Activated CD4-positive, alpha-beta T cell treated with anti-CD3 and anti-CD28 coated beads, Interleukin-2, amount 50 U/mL, for 4 hours (primary cell): ENCODE results near the gene ARHGEF26.
A peak's percentile ranks its signal among the peaks of the same experiment; 100 is the strongest.
"Not testable (repeated sequence)": the region's sequence is repeated elsewhere in the genome, so short reads cannot be mapped to it uniquely, and the experiment has no call there.

ENCODE experiments used
- DNase-seq, 2 experiments: peaks; one replicate each; pipeline ENCODE4 v3.0.0-alpha.2; 2020

Gene ARHGEF26, protein sequence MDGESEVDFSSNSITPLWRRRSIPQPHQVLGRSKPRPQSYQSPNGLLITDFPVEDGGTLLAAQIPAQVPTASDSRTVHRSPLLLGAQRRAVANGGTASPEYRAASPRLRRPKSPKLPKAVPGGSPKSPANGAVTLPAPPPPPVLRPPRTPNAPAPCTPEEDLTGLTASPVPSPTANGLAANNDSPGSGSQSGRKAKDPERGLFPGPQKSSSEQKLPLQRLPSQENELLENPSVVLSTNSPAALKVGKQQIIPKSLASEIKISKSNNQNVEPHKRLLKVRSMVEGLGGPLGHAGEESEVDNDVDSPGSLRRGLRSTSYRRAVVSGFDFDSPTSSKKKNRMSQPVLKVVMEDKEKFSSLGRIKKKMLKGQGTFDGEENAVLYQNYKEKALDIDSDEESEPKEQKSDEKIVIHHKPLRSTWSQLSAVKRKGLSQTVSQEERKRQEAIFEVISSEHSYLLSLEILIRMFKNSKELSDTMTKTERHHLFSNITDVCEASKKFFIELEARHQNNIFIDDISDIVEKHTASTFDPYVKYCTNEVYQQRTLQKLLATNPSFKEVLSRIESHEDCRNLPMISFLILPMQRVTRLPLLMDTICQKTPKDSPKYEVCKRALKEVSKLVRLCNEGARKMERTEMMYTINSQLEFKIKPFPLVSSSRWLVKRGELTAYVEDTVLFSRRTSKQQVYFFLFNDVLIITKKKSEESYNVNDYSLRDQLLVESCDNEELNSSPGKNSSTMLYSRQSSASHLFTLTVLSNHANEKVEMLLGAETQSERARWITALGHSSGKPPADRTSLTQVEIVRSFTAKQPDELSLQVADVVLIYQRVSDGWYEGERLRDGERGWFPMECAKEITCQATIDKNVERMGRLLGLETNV

DNA sequence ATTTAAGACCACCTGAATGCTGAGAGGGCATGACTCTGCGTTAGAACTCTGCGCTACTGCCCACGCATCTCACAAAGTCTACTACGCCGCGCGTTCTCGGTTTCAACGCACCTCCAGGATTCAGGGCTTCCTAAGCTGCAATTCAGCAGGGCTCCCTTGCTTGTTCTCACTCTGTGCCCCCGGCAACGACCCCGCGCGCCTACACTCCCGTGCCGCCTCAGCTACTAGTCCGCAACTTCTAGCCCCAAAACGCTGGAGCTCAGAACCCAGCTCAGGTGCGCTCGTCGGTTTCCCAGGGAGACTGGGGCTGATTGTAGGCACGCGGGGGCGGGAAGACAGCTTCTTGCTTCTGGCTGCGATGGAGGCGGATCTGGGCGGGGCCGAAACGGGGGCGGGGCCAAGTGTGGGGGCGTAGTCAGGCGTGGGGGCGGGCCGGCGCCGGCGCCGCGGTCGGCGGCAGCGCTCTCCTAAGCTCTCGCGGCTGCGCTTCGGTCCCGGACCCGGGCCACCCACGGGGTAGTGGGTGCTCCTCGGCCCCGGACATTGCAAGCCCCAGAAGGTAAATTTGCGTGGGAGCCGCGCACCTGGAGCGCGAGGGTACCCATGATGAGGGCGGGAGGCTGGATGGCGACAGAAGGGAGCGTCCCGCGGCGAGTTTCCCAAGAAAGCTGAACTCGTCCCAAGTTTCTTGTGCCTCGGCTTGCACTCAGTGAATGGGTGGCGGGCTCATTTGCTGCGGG is at the start of gene ARHGEF26:
ARHGEF26 (plus strand) TSS at position 430 of the 740 bp plus-strand sequence. CDS start 603 bp downstream, outside the sequence.
- DNase-seq = peak; percentile 73 to 74

DNA sequence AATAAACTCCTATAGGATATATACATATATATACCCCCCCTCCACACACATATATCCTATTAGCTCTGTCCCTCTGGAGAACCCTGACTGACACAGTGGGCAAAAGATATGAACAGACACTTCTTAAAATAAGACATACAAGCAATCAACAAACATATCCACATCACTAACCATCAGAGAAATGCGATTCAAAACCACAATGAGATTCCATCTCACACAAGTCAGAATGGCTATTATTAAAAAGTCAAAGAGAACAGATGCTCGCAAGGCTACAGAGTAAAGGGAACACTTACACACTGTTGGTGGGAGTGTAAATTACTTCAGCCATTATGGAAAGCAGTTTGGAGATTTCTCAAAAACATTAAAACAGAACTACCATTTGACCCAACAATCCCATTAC is 46.2 kb upstream of the ARHGEF26 start:
- DNase-seq = no peak

DNA sequence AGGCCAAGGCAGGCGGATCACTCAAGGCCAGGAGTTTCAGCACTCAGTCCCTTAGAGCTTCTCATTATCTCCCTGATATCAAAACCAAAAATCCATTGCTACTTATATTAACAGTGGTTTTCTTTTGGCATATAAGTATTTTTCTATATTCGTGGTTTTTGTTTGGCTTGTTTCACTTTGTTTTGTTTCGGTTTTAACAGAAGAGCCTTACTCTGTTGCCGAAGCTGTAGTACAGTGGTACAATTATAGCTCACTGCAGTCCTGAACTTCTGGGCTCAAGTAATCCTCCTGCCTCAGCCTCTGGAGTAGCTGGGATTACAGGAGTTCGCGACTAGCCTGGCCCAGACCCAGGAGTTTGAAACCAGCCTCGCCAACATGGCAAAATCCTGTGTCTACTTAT is 42.5 kb upstream of the ARHGEF26 start:
- DNase-seq = no peak

DNA sequence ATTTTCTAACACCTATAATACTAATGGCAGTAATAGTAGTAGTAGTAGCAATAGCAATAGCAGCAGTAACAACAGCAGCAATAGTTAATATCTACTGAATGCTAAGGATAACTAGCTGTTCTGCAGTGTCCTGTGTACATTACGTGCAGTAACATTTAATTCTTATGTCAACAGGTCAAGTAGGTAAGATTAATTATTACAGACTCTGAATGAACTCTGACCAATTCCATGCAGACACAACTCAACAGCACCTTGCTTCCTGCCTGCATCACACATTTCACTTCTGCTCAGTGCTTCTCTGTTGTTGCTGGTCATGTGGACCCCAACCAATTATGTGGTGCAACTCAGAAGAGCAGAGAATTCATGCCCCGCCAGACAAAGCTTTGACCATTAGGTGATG is 39.9 kb upstream of the ARHGEF26 start:
- DNase-seq = no peak

DNA sequence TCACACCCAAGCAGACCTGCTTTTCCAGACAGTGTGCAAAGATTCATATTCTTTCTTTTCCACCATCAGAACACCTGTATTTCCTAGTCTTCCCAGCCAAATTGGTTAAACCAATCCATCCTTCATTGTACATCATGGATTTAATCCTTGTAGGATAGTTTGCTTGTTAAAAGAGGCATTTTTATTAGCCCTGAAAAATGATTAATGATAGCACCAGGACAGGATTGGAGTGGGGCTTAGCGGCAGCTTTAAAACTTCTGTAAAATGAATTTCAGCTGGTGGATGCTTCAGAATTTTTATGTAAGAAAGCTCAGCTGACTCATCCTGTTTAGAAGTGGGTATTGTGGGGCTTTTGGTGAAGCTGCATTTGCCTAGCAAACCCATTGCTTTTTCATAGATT is 36.1 kb upstream of the ARHGEF26 start:
- no peak for DNase-seq

DNA sequence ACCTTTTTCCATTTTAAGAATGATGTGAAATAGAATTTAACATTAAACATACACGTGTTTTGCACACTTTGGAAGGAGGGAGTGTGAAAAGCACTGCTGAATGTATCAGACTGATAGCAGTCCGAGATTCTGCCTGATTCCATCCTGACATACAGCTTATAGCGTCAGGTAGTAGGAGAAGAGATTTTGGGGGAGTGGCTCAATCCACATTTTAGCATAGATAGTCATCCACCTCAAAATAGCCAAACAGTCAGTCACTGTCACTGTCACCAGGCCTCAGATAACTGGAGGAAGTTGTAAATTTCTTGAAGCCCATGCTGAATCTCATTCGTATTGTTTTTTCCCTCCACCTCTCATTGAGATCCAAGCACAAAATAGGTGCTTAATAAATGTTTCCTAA is 35.4 kb upstream of the ARHGEF26 start:
- DNase-seq = no peak

DNA sequence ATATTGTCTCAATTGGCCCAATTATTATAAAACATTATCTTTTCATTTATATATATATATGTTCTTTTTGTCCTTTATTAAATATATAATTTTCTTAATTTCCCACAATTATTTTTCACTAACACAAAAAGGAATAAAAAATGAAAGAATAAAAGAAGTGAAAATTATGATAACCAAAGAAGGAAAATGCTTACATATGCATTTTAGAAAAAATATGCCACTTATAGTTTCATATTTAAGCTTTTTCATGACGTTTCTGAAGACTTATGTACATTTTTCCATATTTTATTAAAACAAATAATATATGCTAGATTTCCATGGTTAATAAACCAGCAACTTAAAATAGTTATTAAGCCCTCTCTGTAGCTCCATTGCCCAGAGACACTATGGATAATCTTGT is 34.9 kb upstream of the ARHGEF26 start:
- no peak for DNase-seq

DNA sequence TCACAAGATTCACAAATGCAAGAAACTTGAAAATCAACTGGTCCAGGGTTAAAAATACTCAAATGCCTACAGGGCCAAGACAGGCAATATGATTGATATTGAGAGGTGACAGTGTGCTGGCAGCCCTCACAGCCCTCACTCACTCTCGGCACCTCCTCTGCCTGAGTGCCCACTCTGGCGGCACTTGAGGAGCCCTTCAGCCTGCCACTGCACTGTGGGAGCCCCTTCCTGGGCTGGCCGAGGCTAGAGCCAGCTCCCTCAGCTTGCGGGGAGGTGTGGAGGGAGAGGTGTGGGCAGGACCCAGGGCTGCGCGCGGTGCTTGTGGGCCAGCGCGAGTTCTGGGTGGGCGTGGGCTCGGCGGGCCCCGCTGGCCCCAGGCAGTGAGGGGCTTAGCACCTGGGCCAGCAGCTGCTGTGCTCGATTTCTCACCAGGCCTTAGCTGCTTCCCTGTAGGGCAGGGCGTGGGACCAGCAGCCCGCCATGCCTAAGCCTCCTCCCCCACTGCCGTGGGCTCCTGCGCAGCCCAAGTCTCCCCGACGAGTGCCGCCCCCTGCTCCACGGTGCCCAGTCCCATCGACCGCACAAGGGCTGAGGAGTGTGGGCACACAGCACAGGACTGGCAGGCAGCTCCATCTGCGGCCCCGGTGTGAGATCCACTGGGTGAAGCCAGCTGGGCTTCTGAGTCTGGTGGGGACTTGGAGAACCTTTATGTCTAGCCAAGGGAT is 33.3 kb upstream of the ARHGEF26 start:
- not testable (repeated sequence) for DNase-seq

DNA sequence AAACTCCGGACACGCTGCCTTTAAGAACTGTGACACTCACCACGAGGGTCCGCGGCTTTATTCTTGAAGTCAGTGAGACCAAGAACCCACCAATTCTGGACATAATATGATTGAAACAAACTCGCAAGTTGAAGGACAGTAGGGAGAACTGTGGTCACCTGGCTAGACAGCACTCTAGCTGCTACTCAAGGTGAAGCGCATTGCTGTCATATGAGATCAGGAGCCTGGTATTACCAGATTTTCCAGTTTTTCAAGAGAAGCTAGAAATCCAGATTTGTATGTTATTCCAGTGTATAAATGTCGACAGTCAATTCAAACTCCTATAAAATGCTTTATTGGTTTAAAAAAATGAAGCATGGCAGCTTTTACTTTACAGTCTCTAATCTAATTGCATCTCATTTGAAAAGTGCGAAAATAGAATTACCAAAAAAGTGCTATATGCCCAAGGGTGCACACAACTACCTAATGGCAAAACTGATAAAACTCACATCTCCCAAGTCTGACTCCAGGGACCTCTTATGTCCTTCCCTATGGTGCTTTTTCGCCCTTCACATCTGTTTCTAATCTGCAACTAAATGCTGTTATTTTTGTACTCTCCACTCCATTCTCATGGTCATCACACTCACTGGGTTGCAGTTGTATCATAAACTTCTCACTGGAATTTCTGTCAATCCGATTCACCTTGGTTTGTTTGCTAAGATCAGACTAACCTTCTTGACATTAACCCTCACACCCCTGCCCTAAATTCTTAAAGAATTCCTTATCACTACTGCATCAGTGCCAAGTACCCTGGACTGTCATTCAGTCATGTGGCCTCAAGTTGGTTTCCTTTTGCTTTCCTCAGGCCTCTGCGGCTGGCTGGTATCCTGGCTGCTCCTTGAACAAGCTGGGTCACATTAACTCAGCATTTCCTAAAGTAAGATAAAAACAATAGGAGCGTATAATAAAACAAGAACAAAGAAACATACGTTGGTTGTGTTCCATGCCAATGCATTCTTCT is 31.5 kb upstream of the ARHGEF26 start:
- no peak for DNase-seq

DNA sequence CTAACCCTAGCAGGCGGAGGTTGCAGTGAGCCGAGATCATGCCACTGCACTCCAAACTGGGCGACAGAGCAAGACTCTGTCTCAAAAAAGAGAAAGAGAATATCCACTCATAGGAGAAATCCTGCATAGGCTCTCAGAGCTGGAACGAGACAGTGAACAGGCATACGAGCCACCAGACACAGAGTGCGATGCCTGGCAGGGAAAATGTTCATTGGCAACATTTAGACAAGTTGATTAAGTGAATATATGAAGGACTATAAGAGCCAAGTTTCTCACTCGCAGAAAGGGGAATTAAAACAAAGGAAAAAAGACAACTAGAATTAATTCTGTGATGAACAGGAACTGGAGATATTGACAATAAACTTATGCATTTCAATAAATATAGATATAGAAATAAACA is 27.1 kb upstream of the ARHGEF26 start:
- no peak for DNase-seq

DNA sequence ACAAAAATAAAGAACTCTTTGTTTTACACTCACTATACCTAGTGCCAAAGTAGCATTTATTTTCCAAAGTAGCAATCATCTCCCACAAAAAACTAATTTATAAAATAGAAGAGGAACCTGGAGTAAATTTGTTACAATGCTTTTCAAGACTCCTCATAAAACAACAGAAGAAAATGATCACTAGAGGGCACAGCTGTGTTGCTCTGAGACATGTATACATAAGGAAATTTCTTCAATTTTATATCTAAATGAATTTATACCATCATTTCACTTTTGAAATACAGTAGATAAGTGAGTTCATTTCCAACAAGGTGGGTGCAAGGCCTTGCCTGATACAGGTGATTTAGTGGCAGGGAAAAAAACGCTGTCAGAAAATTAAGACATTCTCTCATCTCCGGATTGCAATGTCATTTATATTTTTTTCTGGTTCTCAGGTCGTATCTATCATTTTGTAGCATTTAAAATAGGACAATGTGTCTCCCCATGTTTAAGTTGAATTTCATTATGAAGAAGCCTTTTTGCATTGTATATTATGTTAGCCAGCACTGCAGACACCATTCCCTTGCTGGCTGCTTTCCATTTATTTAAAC is 25.3 kb upstream of the ARHGEF26 start:
- no peak for DNase-seq

DNA sequence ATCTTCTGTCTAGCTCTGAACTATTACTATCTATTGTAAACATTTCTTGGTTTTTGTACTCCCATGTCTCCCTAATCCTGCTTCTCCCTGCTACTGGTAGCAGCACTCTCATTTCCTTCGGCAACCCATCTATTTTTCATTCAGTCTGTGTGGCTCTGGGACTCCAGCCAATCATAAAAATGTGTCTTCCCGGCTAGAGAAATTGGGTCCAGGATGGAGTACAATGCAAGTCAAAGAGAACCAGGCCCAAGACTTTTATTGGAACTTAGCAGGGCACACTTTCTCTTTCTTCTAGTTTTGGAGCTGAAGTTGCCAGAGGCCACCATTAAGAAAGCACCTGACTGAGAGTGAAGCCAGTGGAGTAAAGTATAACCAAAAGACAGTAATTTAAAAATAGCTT is 22.8 kb upstream of the ARHGEF26 start:
- DNase-seq = no peak

DNA sequence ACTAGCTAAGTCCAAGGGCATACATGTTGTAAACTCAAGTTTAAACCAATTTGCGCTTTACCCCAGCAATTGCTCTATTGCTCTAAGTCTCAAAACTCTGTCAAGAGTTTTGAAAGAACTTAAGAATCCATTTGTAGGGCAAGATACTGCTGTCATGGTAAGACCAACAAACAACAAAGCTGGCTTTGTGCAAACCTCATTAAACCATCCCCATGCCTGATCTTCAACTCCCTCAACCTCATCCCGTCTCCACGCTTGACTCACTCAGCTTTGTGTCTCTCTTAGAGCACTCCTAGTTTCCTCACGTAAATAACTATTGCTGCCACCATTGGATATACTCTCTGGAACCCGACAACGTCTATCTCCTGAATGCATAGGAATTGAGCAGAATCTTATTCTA is 20.6 kb upstream of the ARHGEF26 start:
- DNase-seq = no peak

DNA sequence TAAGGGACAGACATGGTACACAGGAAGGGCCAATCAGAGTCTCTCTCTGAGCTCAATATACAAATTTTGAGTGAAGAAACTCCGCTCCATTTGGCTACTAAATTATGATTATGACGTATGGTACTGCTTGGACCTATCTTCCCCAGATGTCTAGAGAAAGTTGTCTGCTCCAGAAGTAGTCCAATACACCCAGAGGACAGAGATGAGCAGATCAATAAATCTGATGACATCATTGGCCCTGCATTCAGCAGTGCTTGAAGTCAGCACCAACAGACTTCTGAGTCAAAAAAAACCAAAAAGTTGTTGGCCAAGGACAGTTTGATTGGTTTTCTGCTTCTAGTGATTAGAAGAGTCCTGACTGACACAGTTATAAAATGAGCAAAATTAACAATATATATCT is 19.9 kb upstream of the ARHGEF26 start:
- no peak for DNase-seq

DNA sequence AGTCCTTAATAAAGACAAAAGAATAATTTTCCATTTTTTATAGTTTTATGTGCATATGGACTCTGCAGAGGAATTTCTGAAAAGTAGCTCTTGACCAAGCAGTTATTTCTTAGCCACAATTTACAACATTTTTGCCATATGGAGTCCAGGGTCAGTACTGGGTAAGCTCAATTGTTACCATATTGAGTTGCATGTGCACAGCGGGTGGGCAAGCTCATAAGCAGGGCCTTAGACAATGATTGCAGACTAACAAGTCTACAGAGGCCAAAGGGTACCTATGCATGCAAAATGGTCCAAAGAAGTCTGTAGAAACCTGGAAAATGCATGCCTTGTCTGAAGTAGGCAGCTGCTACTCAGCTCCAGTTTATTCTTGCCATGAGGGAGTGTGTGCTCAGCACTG is 19.0 kb upstream of the ARHGEF26 start:
- no peak for DNase-seq

DNA sequence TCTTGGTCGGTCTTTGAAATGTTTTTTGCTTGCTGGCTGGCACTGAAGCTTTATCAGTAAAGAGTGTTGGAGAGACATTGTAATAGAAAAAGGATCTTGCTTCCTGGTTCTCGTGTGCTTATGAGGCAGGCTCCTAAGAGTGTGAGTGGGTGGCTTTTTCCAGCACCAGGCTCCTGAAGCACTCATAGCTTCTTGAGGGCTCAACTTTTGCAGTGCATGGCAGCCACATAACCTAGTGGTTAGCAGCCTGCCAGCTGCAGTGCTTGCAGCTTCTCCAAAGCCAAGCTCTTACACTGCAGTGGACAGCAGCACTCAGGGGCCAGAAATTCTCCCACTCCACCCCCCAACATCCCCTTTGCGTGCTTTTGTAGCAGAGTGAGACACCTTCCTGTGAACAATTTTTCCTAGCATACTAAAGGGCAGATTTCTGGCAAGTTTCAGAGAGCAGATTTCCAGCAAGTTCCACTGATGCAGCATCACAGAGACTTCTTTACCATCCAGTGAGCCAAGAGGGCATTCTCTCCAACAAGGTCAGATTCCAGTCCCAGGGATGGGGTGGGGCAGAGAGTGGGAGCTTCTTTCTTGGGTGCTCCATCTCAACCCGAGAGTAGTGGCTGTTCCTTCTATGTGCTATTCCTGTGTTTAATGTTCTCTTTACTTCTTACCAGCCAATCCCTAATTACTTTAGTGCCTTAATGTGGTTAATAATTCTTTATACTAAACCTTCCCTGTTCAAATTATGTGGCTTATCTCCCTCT is 15.8 kb upstream of the ARHGEF26 start:
- DNase-seq = no peak

DNA sequence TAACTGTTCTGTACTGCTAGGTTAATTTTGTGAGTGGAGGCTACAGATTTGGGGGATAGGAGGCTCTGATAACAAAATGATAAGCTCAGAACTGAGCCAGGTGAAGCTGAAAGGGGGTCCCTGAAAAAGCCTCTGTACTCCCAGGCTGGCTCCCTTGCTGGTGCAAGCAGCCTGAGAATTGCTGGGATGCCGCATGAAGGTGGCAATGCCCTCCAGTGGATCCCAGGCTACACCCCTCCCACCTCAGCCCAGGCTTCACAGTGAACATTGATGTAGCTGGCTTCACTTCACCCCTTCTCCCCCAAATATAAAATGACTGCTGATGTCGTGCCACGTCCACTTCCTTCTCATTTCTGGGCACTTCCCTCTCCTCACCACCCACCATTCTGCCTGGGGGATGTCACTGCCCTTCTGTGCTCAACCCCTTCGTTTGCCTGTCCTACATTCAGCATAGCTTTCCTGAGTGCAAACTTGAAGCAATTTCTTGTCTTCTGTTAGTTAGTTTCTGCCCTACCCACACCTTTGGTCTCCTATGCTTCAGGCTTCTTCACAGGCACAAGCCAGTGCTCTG is 9.7 kb upstream of the ARHGEF26 start:
- DNase-seq = no peak

DNA sequence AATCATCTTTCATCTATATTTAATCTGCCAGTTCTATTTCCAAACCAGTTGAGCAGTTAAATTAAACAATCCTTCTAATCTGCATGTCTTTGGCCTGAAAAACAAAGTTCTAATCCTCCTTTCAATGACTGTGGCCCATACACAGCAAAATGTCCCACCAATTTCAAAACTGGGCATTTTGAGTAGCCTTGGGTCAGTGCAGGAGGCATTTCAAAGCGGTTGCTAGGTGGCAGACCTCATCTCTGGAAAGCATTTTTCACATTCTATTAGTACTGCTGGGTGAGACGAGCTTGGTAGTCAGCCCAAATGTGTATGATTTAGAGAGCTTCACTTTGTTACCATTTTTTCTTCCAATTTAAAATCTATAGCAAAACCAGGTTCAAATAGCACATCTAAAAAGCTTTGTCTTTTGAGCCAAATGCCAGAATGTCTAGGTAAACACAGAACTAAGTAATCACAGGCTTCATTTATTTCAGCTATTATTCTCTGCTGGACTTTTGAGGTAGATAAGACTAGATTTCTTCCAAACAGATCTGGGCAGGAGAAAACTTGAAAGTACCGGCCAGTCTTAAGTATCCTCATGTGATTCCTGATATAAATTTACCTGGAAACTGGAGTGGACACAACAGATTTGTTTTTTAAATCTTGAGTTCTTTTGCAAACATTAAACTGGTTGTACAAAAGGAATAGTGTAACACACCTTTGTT is 8.9 kb upstream of the ARHGEF26 start:
- no peak for DNase-seq

DNA sequence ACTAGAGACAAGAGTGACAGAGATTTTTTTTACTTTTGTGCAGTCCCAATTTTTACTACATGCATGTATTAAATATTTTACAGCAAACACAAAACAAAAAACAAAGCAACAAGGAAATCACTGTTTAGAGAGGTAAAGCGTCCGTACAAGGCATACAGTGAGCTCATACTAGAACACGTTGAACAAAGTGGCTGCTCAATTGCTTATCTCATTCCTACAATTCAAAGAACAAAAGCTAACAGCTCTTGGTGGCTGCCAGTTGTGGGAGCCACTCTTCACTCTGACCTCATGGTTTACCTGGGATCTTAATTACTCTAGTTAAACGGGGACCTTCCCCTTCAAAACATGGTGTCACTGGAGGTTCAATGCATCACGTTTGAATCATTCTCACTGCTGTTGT is 7.6 kb upstream of the ARHGEF26 start:
- DNase-seq = no peak
